ENCODE data around the gene OR1S1. TPM values are rescaled to one million over a fixed set of nuclear protein-coding genes. Genes with fewer than 3 reads are reported as not detected.

The OR1S1 gene
- total RNA-seq, 1 experiment from 2014 or later: not detected

DNA sequence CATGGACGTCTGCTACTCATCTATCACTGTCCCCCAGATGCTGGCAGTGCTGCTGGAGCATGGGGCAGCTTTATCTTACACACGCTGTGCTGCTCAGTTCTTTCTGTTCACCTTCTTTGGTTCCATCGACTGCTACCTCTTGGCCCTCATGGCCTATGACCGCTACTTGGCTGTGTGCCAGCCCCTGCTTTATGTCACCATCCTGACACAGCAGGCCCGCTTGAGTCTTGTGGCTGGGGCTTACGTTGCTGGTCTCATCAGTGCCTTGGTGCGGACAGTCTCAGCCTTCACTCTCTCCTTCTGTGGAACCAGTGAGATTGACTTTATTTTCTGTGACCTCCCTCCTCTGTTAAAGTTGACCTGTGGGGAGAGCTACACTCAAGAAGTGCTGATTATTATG is 32.9 kb upstream of the OR1S1 start:
- intact Hi-C loops (cut with micrococcal nuclease; ENCODE audit: unreplicated experiment): no loop called here
- H3K9me3 Mint-ChIP-seq (ENCODE audit: unreplicated experiment): peaks cover 10% of the 10 kb centered on the region
- no peaks in the 10 kb centered on the region for H3K4me1 Mint-ChIP-seq (ENCODE audit: low read depth, unreplicated experiment)
- no peaks in the 10 kb centered on the region for H3K36me3 Mint-ChIP-seq (ENCODE audit: insufficient read depth, unreplicated experiment)
- Histone ChIP-seq H3K4me3 (ENCODE audit: low read depth, low read length) (no peak overlapping the region), H3K9me3 (no peaks in the 10 kb centered on the region), H3K4me1 (no peaks in the 10 kb centered on the region; the same call in 1 of the 2 replicates), H3K27me3 (replicated peaks; ENCODE audit: control insufficient read depth, insufficient read depth, low read length) (no peaks in the 10 kb centered on the region), H3K36me3 (ENCODE audit: control insufficient read depth, insufficient read depth, low read length) (no peaks in the 10 kb centered on the region)
- POLR2A ChIA-PET: no interaction called here
- CTCF ChIA-PET: no interaction called here
- H3K27ac Mint-ChIP-seq (ENCODE audit: unreplicated experiment): no peak overlapping the region
- no peaks in the 10 kb centered on the region for H3K27me3 Mint-ChIP-seq (ENCODE audit: insufficient read depth, unreplicated experiment)
- no peak for DNase-seq
- no peak overlapping the region for H3K4me3 Mint-ChIP-seq (ENCODE audit: unreplicated experiment)
- TF ChIP-seq, protein P1, sequence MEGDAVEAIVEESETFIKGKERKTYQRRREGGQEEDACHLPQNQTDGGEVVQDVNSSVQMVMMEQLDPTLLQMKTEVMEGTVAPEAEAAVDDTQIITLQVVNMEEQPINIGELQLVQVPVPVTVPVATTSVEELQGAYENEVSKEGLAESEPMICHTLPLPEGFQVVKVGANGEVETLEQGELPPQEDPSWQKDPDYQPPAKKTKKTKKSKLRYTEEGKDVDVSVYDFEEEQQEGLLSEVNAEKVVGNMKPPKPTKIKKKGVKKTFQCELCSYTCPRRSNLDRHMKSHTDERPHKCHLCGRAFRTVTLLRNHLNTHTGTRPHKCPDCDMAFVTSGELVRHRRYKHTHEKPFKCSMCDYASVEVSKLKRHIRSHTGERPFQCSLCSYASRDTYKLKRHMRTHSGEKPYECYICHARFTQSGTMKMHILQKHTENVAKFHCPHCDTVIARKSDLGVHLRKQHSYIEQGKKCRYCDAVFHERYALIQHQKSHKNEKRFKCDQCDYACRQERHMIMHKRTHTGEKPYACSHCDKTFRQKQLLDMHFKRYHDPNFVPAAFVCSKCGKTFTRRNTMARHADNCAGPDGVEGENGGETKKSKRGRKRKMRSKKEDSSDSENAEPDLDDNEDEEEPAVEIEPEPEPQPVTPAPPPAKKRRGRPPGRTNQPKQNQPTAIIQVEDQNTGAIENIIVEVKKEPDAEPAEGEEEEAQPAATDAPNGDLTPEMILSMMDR (IDR thresholded peaks at IDR 0.05; ENCODE audit: insufficient read depth in 1 of 2, low read depth in 1 of 2, low read length in 1 of 2, severe bottlenecking in 1 of 2, unreplicated experiment in 1 of 2): no peak
- no TSS peak for BruUV-seq (replicated peaks)

DNA sequence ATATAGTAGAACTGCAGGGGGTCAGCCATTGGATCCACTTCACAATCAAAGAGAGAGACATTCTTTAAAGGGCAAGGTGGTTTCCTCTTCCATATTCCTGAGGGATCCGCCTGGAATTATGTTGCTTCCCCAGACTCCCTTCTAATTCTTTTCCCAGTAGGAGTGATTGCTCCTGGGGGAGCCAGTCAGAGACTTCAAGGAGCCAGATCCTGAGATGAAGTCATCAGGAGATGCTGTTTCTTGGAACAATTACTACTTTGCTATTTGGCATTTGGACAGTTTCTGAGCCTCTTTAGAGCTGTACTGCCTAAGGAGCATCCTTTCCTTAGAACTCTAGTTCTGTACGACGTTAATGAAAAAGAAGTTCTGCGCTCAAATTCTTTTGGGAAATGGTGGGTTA is 25.6 kb upstream of the OR1S1 start:
- Histone ChIP-seq H3K4me1 (peaks cover 36% of the 10 kb centered on the region), H3K27me3 (replicated peaks; ENCODE audit: control insufficient read depth, insufficient read depth, low read length) (no peaks in the 10 kb centered on the region), H3K36me3 (ENCODE audit: control insufficient read depth, insufficient read depth, low read length) (no peaks in the 10 kb centered on the region), H3K9me3 (peaks cover 4% of the 10 kb centered on the region), H3K4me3 (ENCODE audit: low read depth, low read length) (no peak overlapping the region)
- ChIA-PET CTCF (no interaction called here), POLR2A (no interaction called here)
- peaks cover 28% of the 10 kb centered on the region for H3K4me1 Mint-ChIP-seq (ENCODE audit: low read depth, unreplicated experiment)
- H3K36me3 Mint-ChIP-seq (ENCODE audit: insufficient read depth, unreplicated experiment): peaks cover 6% of the 10 kb centered on the region
- DNase-seq: no peak
- H3K9me3 Mint-ChIP-seq (ENCODE audit: unreplicated experiment): peaks cover 38% of the 10 kb centered on the region
- no peaks in the 10 kb centered on the region for H3K27me3 Mint-ChIP-seq (ENCODE audit: insufficient read depth, unreplicated experiment)
- no peak overlapping the region for H3K27ac Mint-ChIP-seq (ENCODE audit: unreplicated experiment)
- H3K4me3 Mint-ChIP-seq (ENCODE audit: unreplicated experiment): no peak overlapping the region
- TF ChIP-seq, protein P1 (IDR thresholded peaks at IDR 0.05; ENCODE audit: insufficient read depth in 1 of 2, low read depth in 1 of 2, low read length in 1 of 2, severe bottlenecking in 1 of 2, unreplicated experiment in 1 of 2): no peak
- intact Hi-C loops (cut with micrococcal nuclease; ENCODE audit: unreplicated experiment): no loop called here
- no TSS peak for BruUV-seq (replicated peaks)

DNA sequence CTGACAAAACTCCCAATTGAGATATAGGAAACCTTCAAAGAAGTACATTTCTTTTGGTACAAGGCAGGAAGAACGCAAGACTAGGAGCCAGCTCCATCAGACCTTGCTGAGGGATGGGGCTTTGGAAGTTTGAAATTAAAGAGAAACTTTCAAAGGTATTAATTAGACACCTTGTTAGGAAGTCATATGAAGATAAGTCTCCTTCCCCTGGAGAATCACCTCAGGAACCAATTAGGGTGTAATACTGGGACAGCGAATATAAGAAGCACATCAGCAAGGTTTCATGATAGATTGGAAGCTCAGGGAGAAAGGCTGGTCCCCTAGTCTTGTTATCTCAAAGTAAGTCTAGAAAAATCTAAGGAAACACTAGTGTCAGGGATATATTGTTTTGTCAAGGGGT is 23.8 kb upstream of the OR1S1 start, which contains the start of gene OR9Q2:
TSS of gene OR9Q2 (plus strand) at position 301 of the 400 bp plus-strand sequence. CDS start 1,421 bp downstream, outside the sequence.
- Mint-ChIP-seq H3K9me3 (ENCODE audit: unreplicated experiment) (peaks cover 38% of the 10 kb centered on the region), H3K27me3 (ENCODE audit: insufficient read depth, unreplicated experiment) (no peaks in the 10 kb centered on the region), H3K4me3 (ENCODE audit: unreplicated experiment) (no peak within 1 kb of the TSS), H3K36me3 (ENCODE audit: insufficient read depth, unreplicated experiment) (peaks cover 6% of the 10 kb centered on the region), H3K27ac (ENCODE audit: unreplicated experiment) (no peak within 1 kb of the TSS), H3K4me1 (ENCODE audit: low read depth, unreplicated experiment) (peaks cover 42% of the 10 kb centered on the region)
- no TSS peak for BruUV-seq (replicated peaks)
- POLR2A ChIA-PET: no interaction called here
- H3K27me3 ChIP-seq (replicated peaks; ENCODE audit: control insufficient read depth, insufficient read depth, low read length): no peaks in the 10 kb centered on the region
- H3K4me1 ChIP-seq: peaks cover 52% of the 10 kb centered on the region
- H3K36me3 ChIP-seq (ENCODE audit: control insufficient read depth, insufficient read depth, low read length): no peaks in the 10 kb centered on the region
- no peak within 1 kb of the TSS for H3K4me3 ChIP-seq (ENCODE audit: low read depth, low read length)
- TF ChIP-seq, protein P1 (IDR thresholded peaks at IDR 0.05; ENCODE audit: insufficient read depth in 1 of 2, low read depth in 1 of 2, low read length in 1 of 2, severe bottlenecking in 1 of 2, unreplicated experiment in 1 of 2): no peak
- CTCF ChIA-PET: no interaction called here
- intact Hi-C loops (cut with micrococcal nuclease; ENCODE audit: unreplicated experiment): no loop called here
- peaks cover 4% of the 10 kb centered on the region for H3K9me3 ChIP-seq
- no peak for DNase-seq
